Uterus (tissue), 2 donors: ENCODE results near the gene SNX15.

ENCODE experiments used
- CTCF ChIP-seq, 4 experiments: fragments of 200-600 bp in 2 of 4; fragments of 450-650 bp in 2 of 4; sonication (generic) in 2 of 4; IDR thresholded peaks; one replicate each; pipeline ENCODE4 v1.5.1; 2016 to 2019; ENCODE audit warnings: antibody characterized with exemption in 4 of 4, mild to moderate bottlenecking in 2 of 4, moderate library complexity in 1 of 4
- POLR2A ChIP-seq, 2 donors: fragments of 450-650 bp; IDR thresholded peaks; one replicate each; pipeline ENCODE4 v1.6.1; 2016; ENCODE audit warnings: antibody characterized with exemption in 2 of 2, mild to moderate bottlenecking in 1 of 2, moderate library complexity in 1 of 2

GRCh38 chr11:65034423-65034822 is 7.2 kb downstream of the SNX15 start:
- TF ChIP-seq CTCF (IDR thresholded peaks at IDR 0.05) (no peak), POLR2A (IDR thresholded peaks at IDR 0.05) (no peak)
